GM23338 (cell line): ENCODE measurements around the gene DPH2. TPM values are rescaled to one million over a fixed set of nuclear protein-coding genes. Genes with fewer than 3 reads are reported as not detected.

Experiments
- ATAC-seq: fragments of 200-7000 bp; cut with Tn5 transposase; 3 replicates; pipeline ENCODE4 v1.9.1; 2020
- DNase-seq: peaks from one replicate; pipeline ENCODE4 v3.0.0-alpha.2; 2015; ENCODE audit warnings: low spot score
- H2AFZ ChIP-seq: fragments of 200-600 bp; sonication (generic); 2 replicates; pipeline ENCODE4 v1.8.0; 2016; ENCODE audit warnings: antibody characterized with exemption, mild to moderate bottlenecking, moderate library complexity
- H3F3A ChIP-seq: fragments of 200-600 bp; sonication (generic); replicated peaks from 2 replicates; pipeline ENCODE4 v1.8.0; 2017; ENCODE audit warnings: antibody characterized with exemption, mixed run types, low read depth
- H3K27ac ChIP-seq: fragments of 200-600 bp; sonication (generic); 2 replicates; pipeline ENCODE4 v1.6.1; 2016; ENCODE audit warnings: low read depth
- H3K27me3 ChIP-seq: fragments of 200-600 bp; sonication (generic); 2 replicates; pipeline ENCODE4 v1.8.0; 2016; ENCODE audit warnings: mild to moderate bottlenecking, mixed run types, moderate library complexity; ENCODE audit not compliant: insufficient read depth
- H3K36me3 ChIP-seq: fragments of 200-600 bp; sonication (generic); 2 replicates; pipeline ENCODE4 v1.8.0; 2016; ENCODE audit warnings: mild to moderate bottlenecking; ENCODE audit not compliant: insufficient read depth
- H3K4me1 ChIP-seq: fragments of 200-600 bp; sonication (generic); 2 replicates; pipeline ENCODE4 v1.8.0; 2016; ENCODE audit warnings: mild to moderate bottlenecking, moderate library complexity; ENCODE audit not compliant: insufficient read depth
- H3K4me2 ChIP-seq: fragments of 200-600 bp; sonication (generic); 2 replicates; pipeline ENCODE4 v1.7.1; 2017; ENCODE audit warnings: mixed run types
- H3K4me3 ChIP-seq: fragments of 200-600 bp; sonication (generic); 2 replicates; pipeline ENCODE4 v1.6.1; 2016; ENCODE audit warnings: mixed run types
- H3K79me2 ChIP-seq: fragments of 200-600 bp; sonication (generic); replicated peaks from 2 replicates; pipeline ENCODE4 v1.8.0; 2017; ENCODE audit warnings: mild to moderate bottlenecking; ENCODE audit not compliant: insufficient read depth
- H3K9me2 ChIP-seq: fragments of 200-600 bp; sonication (generic); 2 replicates; pipeline ENCODE4 v1.8.0; 2017; ENCODE audit not compliant: insufficient read depth
- H4K20me1 ChIP-seq: fragments of 200-600 bp; sonication (generic); replicated peaks from 2 replicates; pipeline ENCODE4 v1.8.0; 2017; ENCODE audit warnings: mild to moderate bottlenecking; ENCODE audit not compliant: insufficient read depth
- H3K27ac Mint-ChIP-seq: 2 replicates; pipeline ENCODE4 v1.8.0; 2020; ENCODE audit warnings: inconsistent platforms, mild to moderate bottlenecking, moderate library complexity, mixed read lengths
- H3K27me3 Mint-ChIP-seq: 3 replicates; pipeline ENCODE4 v1.8.0; 2022; ENCODE audit warnings: low read depth, mild to moderate bottlenecking, moderate library complexity, mixed read lengths, inconsistent platforms; ENCODE audit not compliant: insufficient read depth, poor library complexity
- H3K36me3 Mint-ChIP-seq: 3 replicates; pipeline ENCODE4 v1.8.0; 2021; ENCODE audit warnings: low read depth, mild to moderate bottlenecking, inconsistent platforms, moderate library complexity, mixed read lengths
- H3K4me1 Mint-ChIP-seq: 3 replicates; pipeline ENCODE4 v1.8.0; 2020; ENCODE audit warnings: mild to moderate bottlenecking, inconsistent platforms, mixed read lengths
- H3K4me3 Mint-ChIP-seq: 3 replicates; pipeline ENCODE4 v1.8.0; 2021; ENCODE audit warnings: moderate library complexity, mild to moderate bottlenecking, inconsistent platforms, mixed read lengths
- H3K9me3 Mint-ChIP-seq: 3 replicates; pipeline ENCODE4 v1.8.0; 2020; ENCODE audit warnings: moderate library complexity, mild to moderate bottlenecking, inconsistent platforms, mixed read lengths
- JUNB ChIP-seq: IDR thresholded peaks from one replicate; pipeline ENCODE4 v1.6.1; 2016; ENCODE audit warnings: antibody characterized with exemption; ENCODE audit not compliant: unreplicated experiment
- REST ChIP-seq: IDR thresholded peaks from one replicate; pipeline ENCODE4 v1.6.1; 2018; ENCODE audit warnings: antibody characterized with exemption; ENCODE audit not compliant: unreplicated experiment
- STAT1 ChIP-seq: IDR thresholded peaks from one replicate; pipeline ENCODE4 v1.6.1; 2016; ENCODE audit warnings: antibody characterized with exemption; ENCODE audit not compliant: unreplicated experiment
- ZNF462 ChIP-seq: fragments of 250-450 bp; sonication (Bioruptor Pico); IDR thresholded peaks from 2 replicates; pipeline ENCODE4 v1.5.0; 2020; ENCODE audit warnings: mild to moderate bottlenecking, moderate library complexity
- polyA plus RNA-seq: library from polyadenylated mRNA; unstranded; fragments of >200 nt; fragmentation: Nextera tagmentation; extraction: Ambion mirVana; gene quantifications from 2 replicates; pipeline ENCODE4 v1.2.1, GENCODE V29; 2016
- total RNA-seq: library from RNA; depleted of rRNA; stranded (reverse); fragments of >200 nt; shearing (Covaris generic); gene quantifications from 2 replicates; pipeline ENCODE4 v1.2.3, GENCODE V29; 2014
- TF ChIP-seq, protein P1 (sequence below), 2 experiments: fragments of 200-600 bp in 1 of 2; sonication (generic) in 1 of 2; conservative IDR thresholded peaks; 2 replicates each; pipeline versions ENCODE4 v1.5.1 to v1.6.1; 2016 to 2017; ENCODE audit warnings: antibody characterized with exemption in 2 of 2, low read depth in 2 of 2, mild to moderate bottlenecking in 2 of 2, moderate library complexity in 1 of 2

The DPH2 gene
- total and polyA plus RNA-seq, 2 experiments from 2014 or later = 32.1 to 90.3 TPM

DNA sequence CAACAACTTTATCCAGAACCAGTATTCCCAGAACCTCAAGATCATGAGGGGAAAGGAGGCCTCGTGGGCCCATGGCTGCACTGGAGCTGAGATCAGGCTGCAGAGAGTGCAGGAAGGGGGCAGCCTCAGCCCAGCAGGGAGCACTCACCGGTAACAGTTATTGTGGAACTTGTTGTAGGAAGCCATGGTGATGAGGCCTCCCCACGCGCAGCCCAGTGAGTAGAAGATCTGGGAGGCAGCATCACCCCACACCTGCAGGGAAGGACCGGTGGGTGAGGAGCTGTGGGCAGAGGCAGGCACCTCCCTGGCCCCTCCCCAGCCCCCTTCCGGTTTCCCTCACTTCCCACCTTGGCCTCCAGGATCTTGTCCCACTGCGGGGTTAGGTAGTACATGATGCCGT lies 32.4 kb downstream of the DPH2 start:
- H4K20me1 ChIP-seq = no peaks in the 10 kb centered on the region; the same call in 1 of the 2 replicates
- no peak for TF ChIP-seq JUNB
- no peak for TF ChIP-seq REST
- no peak for TF ChIP-seq STAT1
- no peak for ATAC-seq

GRCh38 chr1:44002606-44003157 lies 32.9 kb downstream of the DPH2 start:
- no peaks in the 10 kb centered on the region for H3K4me1 ChIP-seq
- H3K27ac ChIP-seq = no peak overlapping the region
- no peaks in the 10 kb centered on the region for H3K9me2 ChIP-seq
- H4K20me1 ChIP-seq = no peaks in the 10 kb centered on the region; the same call in 1 of the 2 replicates
- no peak overlapping the region for H3K4me3 ChIP-seq
- no peaks in the 10 kb centered on the region for H3K79me2 ChIP-seq
- peaks cover 14% of the 10 kb centered on the region for H3K27me3 Mint-ChIP-seq
- H3K4me1 Mint-ChIP-seq = peaks cover 9% of the 10 kb centered on the region; the same call in 2 of the 3 replicates
- no peak overlapping the region for H3K27ac Mint-ChIP-seq
- peak; percentile 62 for DNase-seq
- ATAC-seq = peak; percentile 44
- H3K9me3 Mint-ChIP-seq = no peaks in the 10 kb centered on the region
- no peaks in the 10 kb centered on the region for H3K27me3 ChIP-seq
- H2AFZ ChIP-seq = no peak overlapping the region
- H3K36me3 Mint-ChIP-seq = peaks cover 79% of the 10 kb centered on the region
- H3K36me3 ChIP-seq = peaks cover 10% of the 10 kb centered on the region; the same call in 1 of the 2 replicates
- H3F3A ChIP-seq = peaks cover 12% of the 10 kb centered on the region; the same call in 1 of the 2 replicates
- TF ChIP-seq, protein P1, sequence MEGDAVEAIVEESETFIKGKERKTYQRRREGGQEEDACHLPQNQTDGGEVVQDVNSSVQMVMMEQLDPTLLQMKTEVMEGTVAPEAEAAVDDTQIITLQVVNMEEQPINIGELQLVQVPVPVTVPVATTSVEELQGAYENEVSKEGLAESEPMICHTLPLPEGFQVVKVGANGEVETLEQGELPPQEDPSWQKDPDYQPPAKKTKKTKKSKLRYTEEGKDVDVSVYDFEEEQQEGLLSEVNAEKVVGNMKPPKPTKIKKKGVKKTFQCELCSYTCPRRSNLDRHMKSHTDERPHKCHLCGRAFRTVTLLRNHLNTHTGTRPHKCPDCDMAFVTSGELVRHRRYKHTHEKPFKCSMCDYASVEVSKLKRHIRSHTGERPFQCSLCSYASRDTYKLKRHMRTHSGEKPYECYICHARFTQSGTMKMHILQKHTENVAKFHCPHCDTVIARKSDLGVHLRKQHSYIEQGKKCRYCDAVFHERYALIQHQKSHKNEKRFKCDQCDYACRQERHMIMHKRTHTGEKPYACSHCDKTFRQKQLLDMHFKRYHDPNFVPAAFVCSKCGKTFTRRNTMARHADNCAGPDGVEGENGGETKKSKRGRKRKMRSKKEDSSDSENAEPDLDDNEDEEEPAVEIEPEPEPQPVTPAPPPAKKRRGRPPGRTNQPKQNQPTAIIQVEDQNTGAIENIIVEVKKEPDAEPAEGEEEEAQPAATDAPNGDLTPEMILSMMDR (conservative IDR thresholded peaks at IDR 0.05; ENCODE audit: low read depth in 2 of 2) = peak; percentile 54 to 63
- TF ChIP-seq ZNF462 = no peak
- H3K4me3 Mint-ChIP-seq = no peak overlapping the region
- H3K4me2 ChIP-seq = no peak overlapping the region

More for the DNA sequence above, 32.4 kb downstream of the DPH2 start:
- H3K4me2 ChIP-seq = no peak overlapping the region
- peaks cover 12% of the 10 kb centered on the region; the same call in 1 of the 2 replicates for H3F3A ChIP-seq
- H3K27me3 ChIP-seq = no peaks in the 10 kb centered on the region
- Mint-ChIP-seq H3K9me3 (no peaks in the 10 kb centered on the region), H3K27me3 (peaks cover 15% of the 10 kb centered on the region), H3K27ac (no peak overlapping the region), H3K36me3 (peaks cover 78% of the 10 kb centered on the region), H3K4me1 (peaks cover 12% of the 10 kb centered on the region), H3K4me3 (no peak overlapping the region)
- peaks cover 10% of the 10 kb centered on the region; the same call in 1 of the 2 replicates for H3K36me3 ChIP-seq
- no peak overlapping the region for H2AFZ ChIP-seq
- H3K9me2 ChIP-seq = no peaks in the 10 kb centered on the region
- H3K79me2 ChIP-seq = no peaks in the 10 kb centered on the region
- H3K4me1 ChIP-seq = no peaks in the 10 kb centered on the region
- H3K27ac ChIP-seq = no peak overlapping the region
- H3K4me3 ChIP-seq = no peak overlapping the region
- no peak for DNase-seq
